ENCODE measurements around the gene RBM3. TPM values are rescaled to one million over a fixed set of nuclear protein-coding genes. Genes with fewer than 3 reads are reported as not detected.
"Not testable (repeated sequence)": the region's sequence is repeated elsewhere in the genome, so short reads cannot be mapped to it uniquely, and the experiment has no call there.

RBM3 gene
- total RNA-seq, 1 donor from 2014 or later, result 264 TPM

DNA sequence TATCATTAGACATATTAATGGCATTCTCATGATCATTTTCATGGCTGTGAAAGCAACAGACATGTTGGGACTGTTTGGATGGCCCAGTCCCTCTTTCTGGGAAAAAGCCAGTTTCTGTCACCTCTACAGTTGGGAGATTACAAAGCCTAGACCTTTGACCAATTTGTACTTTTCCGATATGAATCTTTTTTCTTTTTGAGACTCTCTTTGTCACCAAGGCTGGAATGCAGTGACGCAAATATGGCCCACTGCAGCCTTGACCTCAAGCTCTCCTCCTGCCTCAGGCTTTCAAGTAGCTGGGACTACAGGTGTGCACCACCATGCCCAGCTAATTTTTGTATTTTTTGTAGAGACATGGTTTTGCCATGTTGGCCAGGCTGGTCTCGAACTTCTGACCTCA lies 25.4 kb upstream of the RBM3 start:
- Histone ChIP-seq H3K4me3 (ENCODE audit: insufficient read depth, low read depth, low read length) (no peak overlapping the region), H3K9me3 (ENCODE audit: insufficient read depth, low read depth, low read length) (no peaks in the 10 kb centered on the region), H4K20me1 (ENCODE audit: insufficient read depth, low read length) (no peaks in the 10 kb centered on the region), H3K4me1 (ENCODE audit: insufficient read depth, low read length) (no peaks in the 10 kb centered on the region), H3K27me3 (ENCODE audit: insufficient read depth, low read length) (no peaks in the 10 kb centered on the region), H3K4me2 (ENCODE audit: low read length) (no peak overlapping the region), H3K36me3 (ENCODE audit: insufficient read depth, low read length) (no peaks in the 10 kb centered on the region), H3K9ac (ENCODE audit: low read length) (no peak overlapping the region), H2AFZ (ENCODE audit: low read depth, low read length) (no peak overlapping the region), H3K79me2 (ENCODE audit: insufficient read depth, low read length) (no peaks in the 10 kb centered on the region), H3K27ac (ENCODE audit: low read depth, low read length) (no peak overlapping the region)
- H3K4me1 Mint-ChIP-seq (ENCODE audit: low read depth, unreplicated experiment), result no peaks in the 10 kb centered on the region
- H3K36me3 Mint-ChIP-seq (ENCODE audit: low read depth, unreplicated experiment), result no peaks in the 10 kb centered on the region
- FAIRE-seq, result peak; percentile 83
- no peak for TF ChIP-seq EZH2 (IDR thresholded peaks at IDR 0.05; ENCODE audit: insufficient read depth, low read length)
- TF ChIP-seq, protein P1, sequence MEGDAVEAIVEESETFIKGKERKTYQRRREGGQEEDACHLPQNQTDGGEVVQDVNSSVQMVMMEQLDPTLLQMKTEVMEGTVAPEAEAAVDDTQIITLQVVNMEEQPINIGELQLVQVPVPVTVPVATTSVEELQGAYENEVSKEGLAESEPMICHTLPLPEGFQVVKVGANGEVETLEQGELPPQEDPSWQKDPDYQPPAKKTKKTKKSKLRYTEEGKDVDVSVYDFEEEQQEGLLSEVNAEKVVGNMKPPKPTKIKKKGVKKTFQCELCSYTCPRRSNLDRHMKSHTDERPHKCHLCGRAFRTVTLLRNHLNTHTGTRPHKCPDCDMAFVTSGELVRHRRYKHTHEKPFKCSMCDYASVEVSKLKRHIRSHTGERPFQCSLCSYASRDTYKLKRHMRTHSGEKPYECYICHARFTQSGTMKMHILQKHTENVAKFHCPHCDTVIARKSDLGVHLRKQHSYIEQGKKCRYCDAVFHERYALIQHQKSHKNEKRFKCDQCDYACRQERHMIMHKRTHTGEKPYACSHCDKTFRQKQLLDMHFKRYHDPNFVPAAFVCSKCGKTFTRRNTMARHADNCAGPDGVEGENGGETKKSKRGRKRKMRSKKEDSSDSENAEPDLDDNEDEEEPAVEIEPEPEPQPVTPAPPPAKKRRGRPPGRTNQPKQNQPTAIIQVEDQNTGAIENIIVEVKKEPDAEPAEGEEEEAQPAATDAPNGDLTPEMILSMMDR (IDR thresholded peaks at IDR 0.05; ENCODE audit: insufficient read depth, low read depth, low read length), result no peak
- no peaks in the 10 kb centered on the region for H3K27me3 Mint-ChIP-seq (ENCODE audit: low read depth, unreplicated experiment)
- no peak overlapping the region for H3K4me3 Mint-ChIP-seq (ENCODE audit: unreplicated experiment)
- no peak for DNase-seq (ENCODE audit: low read depth)
- H3K27ac Mint-ChIP-seq (ENCODE audit: unreplicated experiment), result no peak overlapping the region
- H3K9me3 Mint-ChIP-seq (ENCODE audit: unreplicated experiment), result no peaks in the 10 kb centered on the region

DNA sequence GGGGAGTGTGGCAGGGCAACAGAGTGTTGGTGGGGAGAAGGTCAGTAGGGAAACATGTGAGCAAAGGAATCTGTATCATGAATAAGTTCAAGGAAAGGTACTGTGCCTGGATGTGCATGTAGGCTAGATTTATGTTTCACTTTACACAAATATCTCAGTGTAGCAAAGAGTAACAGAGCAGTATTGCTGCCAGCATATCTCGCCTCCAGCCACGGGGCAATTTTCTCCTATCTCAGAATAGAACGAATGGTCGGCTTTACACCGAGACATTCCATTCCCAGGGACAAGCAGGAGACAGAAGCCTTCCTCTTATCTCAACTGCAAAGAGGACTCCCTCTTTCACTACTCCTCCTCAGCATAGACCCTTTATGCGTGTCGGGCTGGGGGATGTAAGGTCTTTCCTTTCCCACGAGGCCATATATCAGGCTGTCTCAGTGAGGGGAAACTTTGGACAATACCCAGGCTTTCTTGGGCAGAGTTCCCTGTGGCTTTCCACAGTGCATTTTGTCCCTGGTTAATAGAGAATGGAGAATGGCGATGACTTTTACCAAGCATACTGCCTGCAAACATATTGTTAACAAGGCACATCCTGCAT lies 18.5 kb upstream of the RBM3 start:
- H3K27ac Mint-ChIP-seq (ENCODE audit: unreplicated experiment); H3K9me3 ChIP-seq (ENCODE audit: insufficient read depth, low read depth, low read length); H2AFZ ChIP-seq (ENCODE audit: low read depth, low read length); H3K27me3 Mint-ChIP-seq (ENCODE audit: low read depth, unreplicated experiment); H3K36me3 Mint-ChIP-seq (ENCODE audit: low read depth, unreplicated experiment); H3K27me3 ChIP-seq (ENCODE audit: insufficient read depth, low read length); H3K79me2 ChIP-seq (ENCODE audit: insufficient read depth, low read length); H3K4me2 ChIP-seq (ENCODE audit: low read length); H3K4me3 ChIP-seq (ENCODE audit: insufficient read depth, low read depth, low read length); H3K36me3 ChIP-seq (ENCODE audit: insufficient read depth, low read length); H3K27ac ChIP-seq (ENCODE audit: low read depth, low read length); H3K9me3 Mint-ChIP-seq (ENCODE audit: unreplicated experiment); H3K4me1 ChIP-seq (ENCODE audit: insufficient read depth, low read length); H3K4me1 Mint-ChIP-seq (ENCODE audit: low read depth, unreplicated experiment); H3K9ac ChIP-seq (ENCODE audit: low read length); H4K20me1 ChIP-seq (ENCODE audit: insufficient read depth, low read length); DNase-seq (ENCODE audit: low read depth): not testable (repeated sequence)
- FAIRE-seq, result peak; percentile 17
- peak overlapping the region; percentile 1 for H3K4me3 Mint-ChIP-seq (ENCODE audit: unreplicated experiment)

DNA sequence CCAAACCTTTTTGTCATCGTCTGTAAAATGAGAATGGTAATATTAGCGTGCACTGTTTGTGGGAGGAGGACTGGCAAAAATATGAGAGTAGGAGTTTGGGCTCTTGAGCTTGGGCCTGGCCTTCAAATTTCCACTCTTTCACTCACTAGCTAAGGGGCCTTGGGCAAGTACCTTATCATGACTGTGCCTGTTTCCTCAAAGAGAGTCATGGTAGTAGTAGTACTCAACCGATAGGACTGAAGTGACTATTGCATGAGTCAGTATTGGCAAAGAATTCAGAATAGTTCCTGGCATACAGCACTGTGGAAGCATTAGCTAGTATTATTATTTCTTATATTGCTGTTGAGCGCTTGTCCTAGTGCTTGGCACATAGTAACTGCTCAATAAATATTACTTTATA lies 16.0 kb upstream of the RBM3 start:
- H3K27ac Mint-ChIP-seq (ENCODE audit: unreplicated experiment), result peak overlapping the region; percentile 80
- Histone ChIP-seq H3K4me2 (ENCODE audit: low read length) (no peak overlapping the region), H3K4me3 (ENCODE audit: insufficient read depth, low read depth, low read length) (no peak overlapping the region), H3K36me3 (ENCODE audit: insufficient read depth, low read length) (peaks cover 5% of the 10 kb centered on the region), H4K20me1 (ENCODE audit: insufficient read depth, low read length) (peaks cover 3% of the 10 kb centered on the region), H3K9me3 (ENCODE audit: insufficient read depth, low read depth, low read length) (no peaks in the 10 kb centered on the region), H3K4me1 (ENCODE audit: insufficient read depth, low read length) (peaks cover 5% of the 10 kb centered on the region), H2AFZ (ENCODE audit: low read depth, low read length) (no peak overlapping the region), H3K27ac (ENCODE audit: low read depth, low read length) (peak overlapping the region; percentile 48), H3K27me3 (ENCODE audit: insufficient read depth, low read length) (no peaks in the 10 kb centered on the region), H3K79me2 (ENCODE audit: insufficient read depth, low read length) (no peaks in the 10 kb centered on the region), H3K9ac (ENCODE audit: low read length) (no peak overlapping the region)
- no peaks in the 10 kb centered on the region for H3K9me3 Mint-ChIP-seq (ENCODE audit: unreplicated experiment)
- no peak for TF ChIP-seq EZH2 (IDR thresholded peaks at IDR 0.05; ENCODE audit: insufficient read depth, low read length)
- DNase-seq (ENCODE audit: low read depth), result peak; percentile 82
- peaks cover 9% of the 10 kb centered on the region for H3K36me3 Mint-ChIP-seq (ENCODE audit: low read depth, unreplicated experiment)
- FAIRE-seq, result peak; percentile 100
- H3K27me3 Mint-ChIP-seq (ENCODE audit: low read depth, unreplicated experiment), result no peaks in the 10 kb centered on the region
- H3K4me1 Mint-ChIP-seq (ENCODE audit: low read depth, unreplicated experiment), result peaks cover 3% of the 10 kb centered on the region
- H3K4me3 Mint-ChIP-seq (ENCODE audit: unreplicated experiment), result no peak overlapping the region
